Suppressor macrophage treated with lipopolysaccharide for 1 hour (primary cell): ENCODE measurements around the gene RASD1.

Experiments used
- DNase-seq, 3 donors: peaks; one replicate each; pipeline ENCODE4 v3.0.0-alpha.2; 2020 to 2022

Gene RASD1

DNA sequence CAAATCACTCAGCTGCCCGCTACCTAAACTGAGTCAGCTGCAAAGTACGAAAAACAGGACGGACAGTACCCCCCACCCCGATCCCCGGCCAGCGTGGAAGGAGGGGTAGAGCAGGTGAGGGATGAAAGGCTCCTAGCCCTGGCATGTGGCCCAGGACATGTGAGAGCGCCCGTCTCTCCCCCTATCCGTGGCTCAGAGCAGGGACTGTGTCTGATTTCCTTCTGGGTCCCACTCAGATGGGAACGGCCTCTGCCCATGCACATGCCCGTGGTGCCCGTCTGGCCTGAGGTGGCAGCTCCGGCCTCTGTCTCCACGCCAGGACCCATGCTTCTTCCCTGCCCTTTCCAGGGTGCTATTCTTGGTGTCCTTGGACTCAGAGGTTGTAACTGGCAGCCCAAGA lies 30.2 kb upstream of the RASD1 start:
- DNase-seq: no peak

DNA sequence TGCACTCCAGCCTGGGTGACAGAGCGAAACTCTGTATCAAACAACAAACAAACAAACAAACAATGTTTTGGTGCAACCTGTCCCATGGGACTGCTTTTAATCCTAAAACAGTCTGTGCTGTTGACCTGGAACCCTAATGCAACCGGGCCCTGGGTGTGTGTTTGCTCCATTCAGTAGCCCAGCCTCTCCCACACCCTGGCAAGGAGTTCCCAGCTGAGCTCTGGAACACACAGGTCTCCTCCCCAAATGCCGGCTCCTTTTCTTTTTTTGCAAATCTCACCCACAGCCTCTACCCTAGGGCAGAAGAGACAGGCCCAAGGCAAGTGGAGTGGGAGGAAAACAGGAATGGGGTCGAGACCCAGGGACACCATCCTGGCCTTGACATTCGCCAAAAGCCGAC lies 29.8 kb upstream of the RASD1 start:
- DNase-seq: no peak

DNA sequence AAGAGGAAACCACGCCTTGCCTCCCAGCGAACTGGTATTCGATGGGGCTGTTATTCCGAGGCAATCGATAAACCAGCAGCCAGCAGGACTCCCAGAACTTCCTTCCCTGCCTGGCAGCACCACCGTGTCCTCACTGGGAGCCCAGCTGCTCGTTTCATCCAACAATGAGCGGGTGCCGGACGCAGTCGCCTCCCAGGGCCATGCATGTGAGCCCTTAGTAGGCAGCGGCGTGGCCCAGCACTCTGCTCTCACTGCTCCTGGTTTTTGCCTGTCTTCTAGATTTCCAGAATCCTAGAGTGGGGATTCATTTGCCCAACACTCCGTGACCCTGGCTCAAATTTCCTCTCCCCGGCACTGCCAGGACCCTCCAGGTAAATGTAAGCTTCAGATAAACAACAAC lies 29.1 kb upstream of the RASD1 start:
- DNase-seq: no peak

DNA sequence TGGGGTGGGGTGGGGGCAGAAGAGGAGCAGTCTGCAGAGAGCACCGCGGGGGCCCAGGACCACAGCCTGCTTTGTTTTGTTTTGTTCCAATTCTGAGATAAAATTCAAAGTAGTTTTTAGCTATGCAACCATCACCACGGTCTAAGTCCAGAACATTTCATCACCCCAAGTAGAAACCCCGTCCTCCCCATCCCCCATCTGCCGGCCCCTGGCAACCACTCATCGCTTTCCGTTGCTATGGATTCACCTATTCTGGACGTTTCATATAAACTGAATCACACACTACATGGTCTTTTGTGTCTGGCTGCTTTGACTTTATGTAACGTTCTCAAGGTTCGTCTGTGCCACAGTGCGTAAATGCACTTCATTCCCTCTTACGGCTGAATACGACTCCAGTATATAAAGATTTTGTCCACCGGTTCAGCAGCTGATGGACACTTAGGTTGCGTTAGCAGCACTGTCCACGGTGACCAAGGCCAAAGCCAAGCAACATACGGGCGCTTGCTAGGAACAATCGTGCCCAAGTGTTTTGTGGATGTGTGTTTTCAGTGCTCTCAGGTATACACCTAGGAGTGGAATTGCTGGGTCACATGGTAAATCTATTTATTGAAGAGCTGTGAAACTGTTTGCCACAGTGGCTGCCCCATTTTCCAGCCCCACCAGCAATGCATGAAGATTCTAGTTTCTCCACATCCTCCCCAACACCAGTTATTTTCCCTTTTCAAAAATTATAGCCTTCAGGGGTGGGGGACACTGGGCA lies 27.7 kb upstream of the RASD1 start:
- DNase-seq: no peak

DNA sequence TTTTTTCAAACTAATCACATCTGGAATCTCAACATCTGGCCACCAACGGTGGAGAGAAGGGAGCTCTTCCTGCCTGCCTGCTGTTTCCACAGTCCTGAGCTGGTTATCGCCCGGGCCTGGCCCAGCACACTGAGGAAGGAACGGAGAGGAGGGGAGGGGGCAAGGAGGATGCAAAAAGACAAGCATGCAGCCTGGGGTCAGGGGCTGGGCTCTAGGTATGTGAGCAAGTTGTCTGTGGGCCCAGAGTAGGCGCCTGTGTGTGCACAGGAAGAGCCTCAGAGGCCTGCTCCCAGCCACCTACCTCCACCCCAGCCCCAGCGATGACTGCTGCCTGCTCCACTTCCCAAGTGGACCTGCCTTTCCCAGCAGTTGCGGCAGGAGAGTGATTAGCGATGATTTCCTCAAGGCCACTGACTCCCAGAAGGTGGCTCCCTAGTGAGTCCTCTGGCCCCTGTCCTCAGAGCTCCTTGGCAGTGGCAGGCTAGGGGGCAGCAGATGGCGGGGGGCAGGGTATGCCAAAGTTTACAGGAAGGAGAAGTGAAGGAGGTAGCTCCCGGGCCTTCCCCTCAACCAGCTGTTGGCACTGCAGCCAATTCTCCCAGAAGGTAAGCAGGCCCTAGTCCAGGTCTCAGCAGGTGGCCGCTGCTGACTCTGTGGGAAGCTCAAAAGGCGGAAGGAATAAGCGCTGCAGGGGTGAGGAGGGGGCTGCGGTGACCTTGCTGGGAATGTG lies 27.0 kb upstream of the RASD1 start:
- no peak for DNase-seq

DNA sequence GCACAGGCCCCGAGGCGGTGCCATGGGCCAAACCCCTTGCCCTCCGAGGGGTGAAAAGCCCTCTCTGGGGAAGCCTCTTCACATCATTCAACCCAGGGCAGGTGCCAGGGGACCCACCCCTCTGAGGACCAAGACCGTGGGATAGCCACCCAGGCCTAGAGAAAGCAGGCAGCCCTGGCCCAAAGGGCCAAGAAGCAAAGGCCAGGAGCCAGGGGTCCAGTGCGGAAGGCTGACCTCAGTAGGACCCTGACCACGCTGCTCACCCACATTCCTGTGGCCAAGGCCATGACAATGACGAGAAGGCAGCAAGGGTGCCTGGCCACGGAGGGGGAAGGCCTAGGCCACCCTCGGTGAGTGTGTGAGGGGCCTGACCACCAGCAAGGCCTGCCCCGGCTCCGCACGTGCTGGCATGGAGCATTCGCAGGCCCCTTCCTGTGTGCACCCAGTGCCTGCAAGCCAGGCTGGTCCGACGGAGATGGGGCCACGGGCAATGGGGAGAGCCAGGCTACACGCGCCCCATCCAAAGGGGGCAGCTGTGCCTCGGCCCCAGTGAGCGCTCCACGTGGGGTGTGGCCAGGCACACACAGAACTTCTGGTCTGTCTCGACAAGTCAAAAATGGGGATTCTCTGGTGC lies 24.5 kb upstream of the RASD1 start:
- DNase-seq: no peak

DNA sequence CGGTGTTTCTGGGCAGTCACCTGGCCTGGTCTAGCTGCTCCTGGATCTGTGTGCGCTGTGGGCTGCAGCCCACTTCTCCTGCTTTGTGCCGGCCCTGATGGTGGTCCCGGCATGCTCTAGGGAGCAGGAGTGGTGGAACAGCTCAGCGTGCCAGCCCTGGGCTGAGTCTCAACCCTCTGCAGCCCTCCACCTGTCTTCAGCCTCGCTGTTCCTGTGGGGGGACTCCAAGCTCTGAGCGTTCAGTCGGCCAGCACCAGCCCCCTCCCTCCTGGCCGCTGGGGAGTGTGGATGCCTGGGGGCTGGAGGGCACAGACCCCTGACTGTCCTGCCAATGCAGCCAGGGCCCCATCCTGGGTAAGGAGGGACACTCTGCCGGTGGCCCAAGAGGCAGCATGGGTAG lies 23.7 kb upstream of the RASD1 start:
- DNase-seq: no peak

DNA sequence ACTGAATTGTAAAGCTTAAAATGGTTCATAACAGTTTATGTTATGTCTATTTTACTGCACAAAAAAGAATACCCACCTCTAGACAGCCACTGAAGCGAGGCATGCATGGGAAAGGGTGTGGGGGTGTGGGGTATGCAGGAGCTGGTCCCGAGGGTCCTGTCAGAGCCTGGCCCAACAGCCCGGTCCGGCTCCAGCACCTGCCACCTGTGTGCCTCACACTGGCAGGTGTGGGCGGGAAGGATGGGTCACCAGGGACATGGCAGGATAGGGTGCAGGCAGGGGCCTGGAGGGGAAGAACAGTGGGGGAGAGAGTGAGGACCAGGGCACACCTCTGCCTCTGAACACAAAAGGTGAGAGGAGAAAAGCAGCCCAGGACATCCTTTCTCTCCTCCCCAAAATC lies 22.8 kb upstream of the RASD1 start:
- no peak for DNase-seq

DNA sequence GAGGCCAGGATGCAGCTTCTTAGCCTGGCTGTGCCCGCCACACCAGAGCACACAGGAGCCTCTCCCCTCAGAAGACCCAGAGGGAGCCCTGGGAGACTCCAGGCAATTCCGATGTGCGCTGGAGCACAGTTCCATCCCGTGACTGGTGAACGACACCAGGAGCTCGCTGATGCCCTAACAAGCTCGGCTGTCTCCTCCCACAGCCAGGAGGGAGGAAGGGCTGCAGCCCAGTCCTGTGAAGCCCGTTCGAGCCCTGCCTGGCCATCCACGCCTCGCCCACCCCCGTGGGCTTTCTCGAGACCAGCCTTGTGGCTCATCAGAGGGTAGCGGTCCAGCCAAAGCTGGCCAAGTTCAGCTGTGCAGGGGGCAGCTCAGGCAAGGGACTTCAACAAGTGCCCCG lies 21.8 kb upstream of the RASD1 start:
- no peak for DNase-seq

DNA sequence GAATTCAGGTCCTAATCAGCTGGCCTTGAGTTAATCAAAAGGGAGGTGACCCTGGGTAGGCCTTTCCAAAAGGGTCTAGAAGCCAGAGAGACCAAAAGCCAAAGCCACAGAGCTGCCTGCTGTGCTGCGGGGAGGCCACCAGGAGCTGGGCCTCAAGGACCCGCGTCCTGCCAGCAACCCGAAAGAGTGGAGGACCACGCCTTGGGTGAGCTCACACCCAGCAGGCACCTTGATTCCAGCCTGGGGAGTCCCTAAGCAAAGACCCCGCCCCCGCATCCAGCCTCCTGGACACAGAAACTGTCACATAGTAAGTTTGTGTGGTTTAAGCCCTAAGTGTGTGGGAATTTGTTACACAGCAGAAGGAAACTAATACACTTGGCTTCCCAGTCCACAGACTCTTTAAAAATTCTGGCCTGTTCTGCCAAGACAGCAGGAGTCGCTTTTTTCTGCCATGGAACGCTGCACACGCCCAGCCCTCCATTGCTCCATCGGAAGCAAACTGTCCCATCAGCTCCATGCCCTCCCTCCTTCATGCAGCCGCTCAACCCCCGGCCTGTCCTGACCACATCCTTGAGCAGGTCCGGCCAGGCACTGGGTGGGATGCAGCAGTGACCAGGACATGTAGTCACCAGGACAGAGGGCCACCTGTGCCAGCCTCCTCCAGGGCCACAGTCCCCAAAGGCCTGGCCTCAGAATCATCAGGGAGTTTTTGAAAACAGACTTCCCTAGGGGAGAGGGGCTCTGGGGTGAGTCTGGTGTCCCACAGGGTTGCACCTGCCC lies 20.9 kb upstream of the RASD1 start:
- DNase-seq: peak in 2 of 3 donors; percentile 7 to 30

DNA sequence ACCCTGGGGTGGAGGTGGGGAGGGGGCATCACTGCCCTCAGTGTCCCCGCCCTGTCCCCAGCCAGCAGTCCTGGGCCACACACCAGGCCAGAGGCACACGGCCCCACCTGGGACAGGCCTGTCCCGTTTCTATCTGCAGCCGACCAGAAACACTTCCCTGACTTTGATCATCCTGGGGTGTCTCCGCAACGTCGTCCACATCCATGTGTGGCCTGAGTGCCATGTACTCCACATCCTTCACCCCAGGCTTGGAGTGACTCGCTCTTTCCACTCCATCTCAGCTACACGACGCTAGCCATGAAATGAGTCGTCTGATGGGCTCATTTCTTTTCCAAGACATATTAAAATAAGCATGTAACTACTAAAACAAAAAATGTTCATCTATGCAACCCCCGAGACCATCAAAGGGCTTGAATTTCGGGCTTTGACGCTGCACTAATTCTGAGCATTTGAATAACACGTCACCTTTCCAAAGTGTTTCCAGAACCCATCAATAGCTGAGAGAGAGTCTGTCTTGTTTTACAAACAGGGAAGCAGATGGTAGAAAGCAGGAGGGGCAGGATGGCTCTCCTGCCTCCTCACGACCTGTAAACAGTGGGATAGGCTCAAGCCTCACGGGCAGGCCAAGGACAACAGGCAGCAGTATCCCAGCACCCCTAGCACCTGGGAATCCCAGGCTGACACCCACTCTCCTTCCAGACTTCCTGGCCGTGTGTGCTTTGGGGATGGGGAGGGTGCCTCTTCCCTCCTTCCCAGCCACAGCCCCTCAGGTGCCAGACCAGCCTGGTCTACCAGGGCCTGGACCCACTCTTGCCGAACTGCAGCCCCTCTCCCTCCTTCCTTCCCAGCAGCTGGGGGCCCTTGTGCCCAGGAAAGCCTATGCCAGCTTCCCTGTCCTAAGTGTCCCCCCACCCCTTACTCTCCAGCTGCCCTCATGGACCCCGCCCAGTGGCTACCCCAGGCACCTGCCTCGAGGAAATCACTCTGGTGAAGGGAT lies 20.0 kb upstream of the RASD1 start:
- DNase-seq: no peak

DNA sequence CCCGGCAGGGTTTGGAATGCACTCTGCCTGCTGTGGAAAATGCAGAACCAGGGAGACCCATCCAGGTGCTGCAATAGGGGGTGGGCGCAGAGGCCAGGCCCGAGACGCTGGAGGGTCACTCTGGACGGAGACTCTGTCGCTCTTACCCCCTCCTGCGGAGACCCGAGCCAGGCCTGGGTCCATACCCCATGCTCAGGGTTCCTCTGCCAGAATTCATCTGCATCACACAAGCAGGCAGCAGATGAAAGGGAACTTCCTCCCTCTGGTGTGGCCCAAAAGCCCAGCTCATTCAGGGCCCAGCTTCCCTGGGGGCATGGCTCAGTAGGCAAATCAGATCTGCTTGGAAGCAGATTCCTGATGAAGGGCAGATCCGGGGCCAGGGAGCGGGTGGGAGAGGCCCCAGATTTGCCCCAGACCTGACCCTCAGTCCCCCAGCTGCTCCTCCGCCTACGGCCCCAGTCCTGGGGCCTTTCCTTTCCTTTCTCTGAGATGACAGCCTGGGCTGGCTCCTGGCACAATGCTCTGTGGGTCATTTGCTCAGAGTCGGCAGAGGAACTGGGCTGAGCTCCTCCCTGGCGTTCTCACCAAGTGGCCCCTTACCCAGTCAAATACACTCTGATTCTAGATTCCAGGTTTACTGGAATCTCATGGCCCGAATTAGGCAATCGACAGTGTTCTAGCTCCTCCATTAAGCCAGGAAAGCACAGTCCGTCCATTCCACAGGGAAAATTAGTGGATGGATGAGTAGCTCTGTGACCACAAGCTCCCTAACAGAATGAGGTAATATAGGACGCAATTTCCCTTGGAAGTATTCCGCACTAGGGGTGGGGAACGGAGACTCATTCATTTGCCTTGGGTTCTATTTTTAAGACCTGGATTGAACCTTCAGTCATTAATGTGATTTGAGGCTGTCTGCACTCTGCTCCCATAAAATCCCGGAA lies 19.1 kb upstream of the RASD1 start:
- DNase-seq: no peak

DNA sequence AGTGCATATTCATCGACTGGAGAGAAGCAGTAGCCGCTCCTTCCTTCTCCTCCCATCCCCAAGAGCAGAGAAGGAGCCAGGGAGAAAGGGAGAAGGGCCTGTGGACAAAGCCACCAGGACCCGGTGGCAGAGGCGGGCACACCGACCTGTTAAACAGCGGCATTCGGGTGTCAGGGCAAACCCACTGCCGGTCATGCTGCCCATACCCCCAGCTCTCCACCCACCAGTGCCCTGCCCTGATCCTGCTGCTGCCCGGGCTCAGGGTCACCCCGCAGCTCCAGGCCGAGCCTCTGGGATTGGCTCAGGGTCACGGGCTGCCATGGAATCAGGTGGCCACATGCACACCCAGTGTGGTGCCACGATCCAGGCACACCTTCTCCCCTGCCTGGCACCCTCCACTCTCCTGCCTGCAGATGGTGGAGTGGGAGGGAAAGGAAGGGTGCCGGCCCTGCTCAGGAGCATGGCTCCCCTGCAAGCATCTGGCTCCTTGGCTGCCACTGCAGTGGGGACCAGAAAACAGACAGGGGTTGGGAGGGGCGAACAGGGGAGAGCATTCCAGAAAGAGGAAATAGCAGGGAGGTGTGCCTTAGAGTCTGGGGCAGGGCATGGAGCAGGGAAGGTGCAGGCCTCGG lies 18.3 kb upstream of the RASD1 start:
- no peak for DNase-seq

DNA sequence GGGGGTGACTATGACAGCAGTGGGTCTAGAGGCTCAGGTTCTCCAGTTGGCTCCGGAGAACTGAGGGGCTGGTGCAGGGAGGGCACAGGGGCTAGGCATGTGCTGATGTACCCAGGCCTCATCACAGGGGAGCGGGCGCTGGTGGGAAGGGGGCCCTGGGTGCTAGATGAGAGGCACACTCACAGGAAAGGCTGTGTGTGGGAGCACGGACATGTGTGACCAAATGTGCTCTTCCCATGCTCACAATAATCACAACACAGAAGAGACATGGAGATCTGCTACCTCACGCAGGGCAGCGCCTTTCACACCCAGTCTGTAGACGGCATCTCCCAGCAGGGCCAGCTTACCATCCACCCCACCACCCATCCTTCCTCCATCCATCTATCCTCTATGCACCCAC lies 17.4 kb upstream of the RASD1 start:
- no peak for DNase-seq

DNA sequence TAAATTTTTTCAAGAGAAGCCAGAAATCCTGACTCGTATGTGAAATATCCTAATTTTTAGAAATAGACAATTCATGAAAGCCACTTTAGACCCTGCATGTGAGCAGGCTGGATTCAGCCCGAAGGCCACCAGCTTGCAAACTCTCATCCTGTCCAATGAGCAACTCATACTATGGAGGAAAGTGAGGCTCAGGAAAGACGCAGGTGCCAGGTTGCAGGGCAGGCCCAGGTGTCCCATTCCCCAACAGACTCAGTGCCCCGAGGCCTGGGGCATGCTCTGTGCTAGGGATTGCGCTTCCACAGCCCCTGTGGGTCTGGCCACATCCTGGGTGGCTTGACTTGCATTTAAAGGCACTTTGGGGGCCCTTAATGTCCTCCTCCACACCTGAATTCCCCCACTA lies 16.7 kb upstream of the RASD1 start:
- DNase-seq: no peak

DNA sequence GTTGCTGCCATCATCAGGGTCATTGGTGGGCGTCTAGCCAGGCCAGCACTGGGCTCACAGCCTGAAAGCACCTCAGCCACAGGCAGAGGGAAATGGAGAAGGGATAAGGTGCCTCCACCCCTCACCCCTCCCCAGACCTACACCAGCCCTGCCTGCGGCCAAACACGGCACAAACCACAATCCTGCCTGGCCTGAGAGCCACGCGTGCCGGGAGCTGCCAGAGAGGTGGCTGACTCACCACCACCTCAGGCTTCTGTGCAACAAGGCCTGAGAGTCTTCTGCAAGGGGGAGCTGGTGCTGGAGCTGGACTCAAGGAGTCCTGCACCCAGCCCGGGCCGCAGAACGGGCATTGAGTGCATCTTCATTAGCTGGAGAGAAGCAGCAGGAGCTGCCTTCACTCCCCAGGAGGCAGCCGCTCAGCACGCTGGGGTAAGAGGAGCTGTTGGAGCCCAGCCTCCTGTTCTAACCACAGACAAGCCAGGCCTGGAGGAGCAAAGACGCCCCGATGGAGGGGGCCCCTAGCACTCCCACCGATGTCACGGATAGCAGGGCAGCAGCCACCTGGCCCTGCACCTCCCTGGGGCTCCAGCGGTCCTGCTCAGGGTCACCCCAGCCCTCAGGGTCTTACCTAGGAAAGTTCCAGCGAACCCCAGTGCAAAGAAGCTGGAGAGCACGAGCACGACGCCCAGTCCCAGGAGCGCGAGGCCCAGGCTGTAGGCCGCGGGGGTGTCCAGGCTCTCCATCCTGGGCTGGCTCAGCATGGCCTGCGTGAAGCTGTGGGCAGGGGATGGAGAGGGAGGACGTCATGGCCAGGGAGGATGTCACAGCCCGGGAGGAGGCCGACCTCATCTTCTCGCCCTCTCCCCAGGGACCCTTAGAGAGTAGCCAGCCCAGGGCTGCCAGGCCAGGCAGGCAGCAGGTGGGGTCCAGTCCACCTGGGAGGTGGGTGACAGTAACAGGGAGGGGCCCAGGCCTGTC lies 16.0 kb upstream of the RASD1 start:
- peak in 1 of 3 donors; percentile 8 for DNase-seq

DNA sequence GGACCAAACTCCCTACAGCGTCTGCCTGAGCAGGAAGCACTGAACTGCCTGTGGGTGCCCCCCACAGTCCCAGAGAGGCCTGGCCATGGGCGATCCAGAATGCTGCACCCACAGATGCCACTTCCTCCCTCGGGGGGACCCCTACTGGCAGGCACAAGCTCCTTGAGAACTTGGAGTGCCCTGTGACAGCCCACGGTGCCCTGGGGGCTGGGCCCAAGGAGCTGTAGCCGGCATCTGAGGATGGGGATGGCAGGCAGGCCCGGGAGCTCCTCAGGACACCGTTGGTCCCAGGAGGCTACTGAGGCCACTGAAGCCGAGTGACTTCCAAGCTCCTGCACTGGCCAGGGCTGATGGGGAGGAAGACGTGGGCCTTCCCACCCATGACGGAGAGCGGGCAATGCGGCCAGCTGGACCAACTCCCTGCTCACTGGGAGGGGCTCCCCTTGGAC lies 15.1 kb upstream of the RASD1 start:
- DNase-seq: no peak

DNA sequence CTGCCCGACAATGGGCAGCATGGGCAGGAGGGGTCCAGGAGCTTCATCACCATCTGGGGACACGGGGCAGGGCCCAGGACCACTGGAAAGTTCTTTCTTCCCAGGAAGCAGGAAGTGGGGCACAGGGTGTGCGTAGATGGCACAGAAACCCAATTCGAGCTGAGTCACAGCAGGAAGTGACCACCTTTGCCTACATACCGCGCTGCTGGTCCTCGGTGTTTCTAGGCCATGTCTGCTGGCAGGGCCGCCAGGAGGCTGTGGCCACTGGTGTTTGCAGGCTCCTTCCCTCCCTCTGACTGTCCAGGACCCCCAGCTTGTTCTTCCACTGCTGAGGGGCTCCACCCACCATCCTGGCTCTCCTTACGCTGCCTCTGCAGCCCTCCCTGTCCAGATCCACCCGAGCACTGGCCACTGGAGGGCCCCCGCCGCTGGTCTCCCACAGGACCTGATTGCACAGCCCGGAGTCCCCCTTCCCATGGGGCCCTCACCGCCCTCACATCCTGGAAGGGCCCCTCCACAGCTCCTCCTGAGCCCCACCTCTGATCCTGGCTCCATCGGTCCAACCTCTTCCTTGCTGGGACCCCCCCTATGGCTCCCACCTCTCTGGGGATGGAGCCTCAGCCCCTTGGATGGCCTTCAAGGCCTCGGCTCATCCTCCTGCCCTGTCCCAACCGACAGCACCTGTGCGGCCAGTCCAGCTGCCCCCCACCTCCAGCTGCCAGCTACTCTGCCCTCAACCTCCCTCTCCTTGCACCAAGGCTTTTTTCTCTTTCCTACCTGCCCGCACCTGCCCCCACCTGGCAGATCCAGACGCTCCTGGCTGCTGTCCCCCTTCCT lies 14.5 kb upstream of the RASD1 start:
- peak in 1 of 3 donors; percentile 5 for DNase-seq
